Sigmoid colon (tissue), 4 donors: ENCODE measurements around the gene ST8SIA1.

ENCODE experiments used
- CTCF ChIP-seq, 4 experiments: fragments of 450-650 bp in 3 of 4; fragments of 200-600 bp in 1 of 4; IDR thresholded peaks; one replicate each; pipeline ENCODE4 v1.5.1; 2016 to 2019; ENCODE audit warnings: antibody characterized with exemption in 4 of 4, mild to moderate bottlenecking in 3 of 4, moderate library complexity in 2 of 4
- EP300 ChIP-seq, 4 donors: sonication (generic); formaldehyde crosslinking; IDR thresholded peaks; one replicate each; pipeline ENCODE4 v1.6.1; 2017; ENCODE audit warnings: antibody characterized with exemption in 4 of 4
- POLR2A ChIP-seq, 2 donors: fragments of 450-650 bp; IDR thresholded peaks; one replicate each; pipeline ENCODE4 v1.6.1; 2016; ENCODE audit warnings: antibody characterized with exemption in 2 of 2, mild to moderate bottlenecking in 2 of 2, moderate library complexity in 2 of 2
- POLR2AphosphoS5 ChIP-seq, 4 donors: sonication (generic); formaldehyde crosslinking; IDR thresholded peaks; one replicate each; pipeline ENCODE4 v1.6.1; 2017; ENCODE audit warnings: antibody characterized with exemption in 4 of 4

- no peak for TF ChIP-seq EP300 (IDR thresholded peaks at IDR 0.05)
- no peak for TF ChIP-seq POLR2AphosphoS5 (IDR thresholded peaks at IDR 0.05)
- no peak for TF ChIP-seq CTCF (IDR thresholded peaks at IDR 0.05)
- no peak for TF ChIP-seq POLR2A (IDR thresholded peaks at IDR 0.05)
Observed at GRCh38 chr12:22206111-22206728, 128.3 kb downstream of the ST8SIA1 start.
